BLaER1 treated with 17β-estradiol and CSF1 and Interleukin-3, amounts not matched to agents 10 nM and 100 nM (cell line): ENCODE data around the gene BPHL.

Experiments
- H3K27ac ChIP-seq, 11 experiments: shearing (Covaris generic); formaldehyde crosslinking; 2 replicates each; pipeline ENCODE4 v1.8.1; 2022
- H3K27me3 ChIP-seq, 11 experiments: shearing (Covaris generic); formaldehyde crosslinking; 2 replicates each; pipeline ENCODE4 v1.8.1; 2022
- H3K36me3 ChIP-seq, 11 experiments: shearing (Covaris generic); formaldehyde crosslinking; 2 replicates each; pipeline ENCODE4 v1.8.1; 2022
- H3K4me1 ChIP-seq, 10 experiments: shearing (Covaris generic); formaldehyde crosslinking; 2 replicates each; pipeline ENCODE4 v1.8.1; 2022
- H3K4me2 ChIP-seq, 11 experiments: shearing (Covaris generic); formaldehyde crosslinking; 2 replicates each; pipeline ENCODE4 v1.8.1; 2022
- H3K4me3 ChIP-seq, 10 experiments: shearing (Covaris generic); formaldehyde crosslinking; 2 replicates each; pipeline ENCODE4 v1.8.1; 2022
- H3K9ac ChIP-seq, 11 experiments: shearing (Covaris generic); formaldehyde crosslinking; 2 replicates each; pipeline ENCODE4 v1.8.1; 2022
- H3K9me3 ChIP-seq, 11 experiments: shearing (Covaris generic); formaldehyde crosslinking; replicated peaks in 1 of 11; 2 replicates each; pipeline ENCODE4 v1.8.1; 2022
- H4K20me1 ChIP-seq, 11 experiments: shearing (Covaris generic); formaldehyde crosslinking; 2 replicates each; pipeline ENCODE4 v1.8.1; 2022
- Cebpa-rat ChIP-seq, 11 experiments: shearing (Covaris generic); IDR thresholded peaks; 2 replicates each; pipeline ENCODE4 v1.8.1; 2022

BPHL gene

GRCh38 chr6:3200682-3201081 is 82.2 kb downstream of the BPHL start:
- Histone ChIP-seq H4K20me1 (no peaks in the 10 kb centered on the region), H3K9ac (no peak overlapping the region), H3K36me3 (no peaks in the 10 kb centered on the region), H3K4me3 (no peak overlapping the region), H3K27me3 (no peaks in the 10 kb centered on the region), H3K4me1 (peaks cover 4 to 19% (median 11%) of the 10 kb centered on the region in 10 experiments; a peak in 13 of 20 replicates), H3K27ac (no peak overlapping the region), H3K4me2 (no peak overlapping the region), H3K9me3 (peaks cover 8 to 31% (median 18%) of the 10 kb centered on the region in 11 experiments; a peak in 20 of 22 replicates)
- no peak for TF ChIP-seq Cebpa-rat (IDR thresholded peaks at IDR 0.05)

DNA sequence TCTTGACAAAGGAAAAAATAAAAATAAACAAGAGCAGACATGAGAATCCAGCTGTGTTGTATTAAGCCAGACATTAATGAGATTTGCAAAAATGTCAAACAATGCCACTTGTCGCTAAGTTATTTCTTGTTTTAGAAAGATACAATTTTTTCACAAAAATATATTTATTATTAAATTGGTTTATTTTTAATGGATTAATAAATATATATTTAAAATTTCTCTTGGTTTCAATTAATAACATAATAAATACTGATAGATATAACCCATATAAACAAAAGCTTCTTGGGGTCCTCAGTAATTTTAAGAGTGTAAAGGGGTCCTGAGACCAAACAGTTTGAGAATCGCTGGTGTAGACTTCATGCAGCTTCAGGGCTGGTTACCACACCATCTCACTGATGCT is 82.9 kb downstream of the BPHL start:
- no peak overlapping the region for H3K4me3 ChIP-seq
- no peaks in the 10 kb centered on the region for H3K36me3 ChIP-seq
- no peak overlapping the region for H3K27ac ChIP-seq
- no peaks in the 10 kb centered on the region for H4K20me1 ChIP-seq
- TF ChIP-seq Cebpa-rat (IDR thresholded peaks at IDR 0.05): no peak
- H3K9me3 ChIP-seq: peaks cover 8 to 25% (median 14%) of the 10 kb centered on the region in 11 experiments; a peak in 20 of 22 replicates
- H3K27me3 ChIP-seq: no peaks in the 10 kb centered on the region
- H3K4me2 ChIP-seq: no peak overlapping the region
- peaks cover 0 to 22% (median 9%) of the 10 kb centered on the region in 10 experiments; a peak in 9 of 20 replicates for H3K4me1 ChIP-seq
- H3K9ac ChIP-seq: no peak overlapping the region
